ENCODE measurements around the gene SPRED1.

SPRED1 gene

GRCh38 chr15:38252481-38253350 lies at the start of gene SPRED1:
SPRED1 (plus strand) TSS chr15:38252836; CDS start chr15:38253186, 350 bp downstream.
- no peak for DNase-seq

GRCh38 chr15:38205526-38206272 lies 46.9 kb upstream of the SPRED1 start:
- no peak for DNase-seq

GRCh38 chr15:38207621-38208020 lies 45.0 kb upstream of the SPRED1 start:
- no peak for DNase-seq

GRCh38 chr15:38208206-38208605 lies 44.4 kb upstream of the SPRED1 start:
- DNase-seq, result no peak

- no peak for DNase-seq
Observed at GRCh38 chr15:38208779-38209178, 43.9 kb upstream of the SPRED1 start.

GRCh38 chr15:38211249-38211648 lies 41.4 kb upstream of the SPRED1 start:
- no peak for DNase-seq

- DNase-seq, result no peak
Observed at GRCh38 chr15:38211811-38212210, 40.8 kb upstream of the SPRED1 start.

GRCh38 chr15:38212729-38213351 lies 39.8 kb upstream of the SPRED1 start:
- no peak for DNase-seq

GRCh38 chr15:38213356-38213755 lies 39.3 kb upstream of the SPRED1 start:
- no peak for DNase-seq

- no peak for DNase-seq
Observed at GRCh38 chr15:38215707-38216106, 36.9 kb upstream of the SPRED1 start.

GRCh38 chr15:38216763-38217162 lies 35.9 kb upstream of the SPRED1 start:
- no peak for DNase-seq

GRCh38 chr15:38217191-38217595 lies 35.4 kb upstream of the SPRED1 start:
- DNase-seq, result no peak

GRCh38 chr15:38217788-38218609 lies 34.6 kb upstream of the SPRED1 start:
- no peak for DNase-seq

- DNase-seq, result no peak
Observed at GRCh38 chr15:38220606-38221273, 31.9 kb upstream of the SPRED1 start.

- DNase-seq, result no peak
Observed at GRCh38 chr15:38224486-38224885, 28.1 kb upstream of the SPRED1 start.

- no peak for DNase-seq
Observed at GRCh38 chr15:38225381-38225780, 27.3 kb upstream of the SPRED1 start.

- DNase-seq, result no peak
Observed at GRCh38 chr15:38226608-38227266, 25.9 kb upstream of the SPRED1 start.

- no peak for DNase-seq
Observed at GRCh38 chr15:38227941-38228340, 24.7 kb upstream of the SPRED1 start.

- no peak for DNase-seq
Observed at GRCh38 chr15:38228618-38229017, 24.0 kb upstream of the SPRED1 start.

GRCh38 chr15:38229705-38230310 lies 22.8 kb upstream of the SPRED1 start:
- no peak for DNase-seq

GRCh38 chr15:38231436-38231835 lies 21.2 kb upstream of the SPRED1 start:
- no peak for DNase-seq

Data from DMS 273 treated with DMSO at 0.1 percent for 48 hours (cell line).